ENCODE results near the gene KRTAP5-7. TPM values are rescaled to one million over a fixed set of nuclear protein-coding genes. Genes with fewer than 3 reads are reported as not detected.
A peak's percentile ranks its signal among the peaks of the same experiment; 100 is the strongest.
"Not testable (repeated sequence)": the region's sequence is repeated elsewhere in the genome, so short reads cannot be mapped to it uniquely, and the experiment has no call there.

KRTAP5-7 gene
- total RNA-seq, 3 donors from 2014 or later (not counting 1 experiment from before 2014, with no cell fraction given), result 0.19 to 0.25 TPM; not detected in 1

DNA sequence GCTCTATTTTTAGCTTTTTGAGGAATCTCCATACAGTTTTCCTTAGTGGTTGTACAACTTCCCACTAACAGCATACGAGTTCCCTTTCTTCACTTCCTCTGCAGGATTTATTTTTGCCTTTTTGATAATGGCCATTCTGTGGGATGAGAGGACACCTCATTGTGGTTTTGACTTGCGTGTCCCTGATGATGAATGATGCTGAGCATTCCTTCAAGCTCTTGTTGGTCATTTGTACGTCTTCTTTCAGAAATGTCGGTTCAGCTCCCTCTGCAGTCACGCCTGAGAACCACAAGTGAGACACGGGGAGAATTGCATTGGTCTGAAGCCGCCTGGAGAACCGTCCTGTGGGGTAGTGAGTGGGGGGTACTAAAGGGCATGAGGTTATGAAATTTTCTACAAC, 36.3 kb downstream of the KRTAP5-7 start:
- no peak overlapping the region for H3K27ac ChIP-seq (ENCODE audit: low read length)
- DNase-seq (peak in 1 of 2 donors; percentile 52), ATAC-seq (peak in 1 of 3 donors; percentile 47)
- Mint-ChIP-seq H3K27ac (no peak overlapping the region), H3K36me3 (no peaks in the 10 kb centered on the region), H3K4me3 (no peak overlapping the region), H3K9me3 (no peaks in the 10 kb centered on the region), H3K27me3 (ENCODE audit: low read depth in 2 of 2) (peaks cover 35 to 50% of the 10 kb centered on the region in 2 donors), H3K4me1 (no peaks in the 10 kb centered on the region)
- TF ChIP-seq, protein P1, sequence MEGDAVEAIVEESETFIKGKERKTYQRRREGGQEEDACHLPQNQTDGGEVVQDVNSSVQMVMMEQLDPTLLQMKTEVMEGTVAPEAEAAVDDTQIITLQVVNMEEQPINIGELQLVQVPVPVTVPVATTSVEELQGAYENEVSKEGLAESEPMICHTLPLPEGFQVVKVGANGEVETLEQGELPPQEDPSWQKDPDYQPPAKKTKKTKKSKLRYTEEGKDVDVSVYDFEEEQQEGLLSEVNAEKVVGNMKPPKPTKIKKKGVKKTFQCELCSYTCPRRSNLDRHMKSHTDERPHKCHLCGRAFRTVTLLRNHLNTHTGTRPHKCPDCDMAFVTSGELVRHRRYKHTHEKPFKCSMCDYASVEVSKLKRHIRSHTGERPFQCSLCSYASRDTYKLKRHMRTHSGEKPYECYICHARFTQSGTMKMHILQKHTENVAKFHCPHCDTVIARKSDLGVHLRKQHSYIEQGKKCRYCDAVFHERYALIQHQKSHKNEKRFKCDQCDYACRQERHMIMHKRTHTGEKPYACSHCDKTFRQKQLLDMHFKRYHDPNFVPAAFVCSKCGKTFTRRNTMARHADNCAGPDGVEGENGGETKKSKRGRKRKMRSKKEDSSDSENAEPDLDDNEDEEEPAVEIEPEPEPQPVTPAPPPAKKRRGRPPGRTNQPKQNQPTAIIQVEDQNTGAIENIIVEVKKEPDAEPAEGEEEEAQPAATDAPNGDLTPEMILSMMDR (IDR thresholded peaks at IDR 0.05), result no peak
- no peak overlapping the region for H3K4me3 ChIP-seq (ENCODE audit: low read length)
- no peaks in the 10 kb centered on the region for H3K9me3 ChIP-seq (ENCODE audit: control insufficient read depth, insufficient read depth, low read length)
- 4% methylated on average over 7 of the region's 8 CpGs for WGBS (ENCODE audit: insufficient coverage)
- no peaks in the 10 kb centered on the region for H3K4me1 ChIP-seq (ENCODE audit: control insufficient read depth, insufficient read depth, low read length)
- H3K36me3 ChIP-seq (ENCODE audit: control insufficient read depth, insufficient read depth, low read length), result no peaks in the 10 kb centered on the region
- H3K27me3 ChIP-seq (ENCODE audit: control insufficient read depth, insufficient read depth, low read length), result peaks cover 2% of the 10 kb centered on the region
- intact Hi-C loops (cut with micrococcal nuclease), result no loop called here

DNA sequence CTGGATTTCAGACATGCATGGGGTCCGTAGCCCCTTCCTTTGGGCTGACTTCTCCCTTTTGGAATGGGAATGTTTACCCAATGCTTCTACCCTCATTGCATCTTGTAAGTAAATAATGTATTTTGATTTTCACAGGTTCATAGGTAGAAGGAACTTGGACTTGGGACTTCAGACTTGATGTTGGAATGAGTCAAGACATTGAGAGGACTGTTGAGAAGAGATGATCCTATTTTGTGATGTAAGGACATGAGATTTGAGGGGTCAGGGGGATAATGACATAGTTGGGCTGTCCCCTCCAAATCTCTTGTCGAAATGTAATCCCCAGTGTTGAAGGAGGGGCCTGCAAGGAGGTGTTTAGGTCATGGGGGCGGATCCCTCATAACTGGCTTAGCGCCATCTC, 37.4 kb downstream of the KRTAP5-7 start:
- no peaks in the 10 kb centered on the region for H3K36me3 ChIP-seq (ENCODE audit: control insufficient read depth, insufficient read depth, low read length)
- H3K4me1 ChIP-seq (ENCODE audit: control insufficient read depth, insufficient read depth, low read length), result no peaks in the 10 kb centered on the region
- Mint-ChIP-seq H3K9me3 (no peaks in the 10 kb centered on the region), H3K27me3 (ENCODE audit: low read depth in 2 of 2) (peaks cover 35 to 50% of the 10 kb centered on the region in 2 donors), H3K4me1 (no peaks in the 10 kb centered on the region), H3K36me3 (no peaks in the 10 kb centered on the region), H3K27ac (no peak overlapping the region), H3K4me3 (no peak overlapping the region)
- ATAC-seq (no peak), DNase-seq (no peak)
- H3K27me3 ChIP-seq (ENCODE audit: control insufficient read depth, insufficient read depth, low read length), result peaks cover 2% of the 10 kb centered on the region
- TF ChIP-seq, protein P1 (IDR thresholded peaks at IDR 0.05), result no peak
- WGBS (ENCODE audit: insufficient coverage), result 79% methylated on average over 2 of the region's 4 CpGs
- intact Hi-C loops (cut with micrococcal nuclease), result no loop called here
- no peaks in the 10 kb centered on the region for H3K9me3 ChIP-seq (ENCODE audit: control insufficient read depth, insufficient read depth, low read length)
- no peak overlapping the region for H3K27ac ChIP-seq (ENCODE audit: low read length)
- H3K4me3 ChIP-seq (ENCODE audit: low read length), result no peak overlapping the region

DNA sequence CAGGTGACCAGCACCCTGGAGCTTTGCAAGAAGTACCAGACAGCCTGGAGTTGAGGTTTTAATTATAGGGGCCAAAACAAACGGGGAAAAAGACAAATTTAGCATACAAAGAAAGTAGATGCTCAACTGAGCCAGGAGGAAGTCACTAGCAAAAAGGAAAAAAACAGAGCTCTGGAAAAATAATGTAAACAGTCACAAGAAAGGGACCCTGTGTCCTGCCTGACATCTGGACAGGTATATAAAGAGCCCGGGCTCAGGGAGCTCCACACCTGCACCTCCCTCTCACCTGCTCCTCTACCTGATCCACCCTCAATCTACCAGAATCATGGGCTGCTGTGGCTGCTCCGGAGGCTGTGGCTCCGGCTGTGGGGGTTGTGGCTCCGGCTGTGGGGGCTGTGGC, 38.2 kb downstream of the KRTAP5-7 start, which contains the start of gene KRTAP5-10:
Gene KRTAP5-10 (plus strand): TSS at position 301 of the 400 bp plus-strand sequence. CDS start 25 bp downstream, at position 326.
- 37% methylated on average over 2 of the region's 5 CpGs for WGBS (ENCODE audit: insufficient coverage)
- Histone ChIP-seq H3K9me3 (ENCODE audit: control insufficient read depth, insufficient read depth, low read length) (no peaks in the 10 kb centered on the region), H3K4me1 (ENCODE audit: control insufficient read depth, insufficient read depth, low read length) (no peaks in the 10 kb centered on the region), H3K4me3 (ENCODE audit: low read length) (no peak within 1 kb of the TSS), H3K27me3 (ENCODE audit: control insufficient read depth, insufficient read depth, low read length) (peaks cover 2% of the 10 kb centered on the region), H3K27ac (ENCODE audit: low read length) (no peak within 1 kb of the TSS), H3K36me3 (ENCODE audit: control insufficient read depth, insufficient read depth, low read length) (no peaks in the 10 kb centered on the region)
- Mint-ChIP-seq H3K9me3 (no peaks in the 10 kb centered on the region), H3K27me3 (ENCODE audit: low read depth in 2 of 2) (peaks cover 35 to 50% of the 10 kb centered on the region in 2 donors), H3K36me3 (no peaks in the 10 kb centered on the region), H3K27ac (no peak within 1 kb of the TSS), H3K4me3 (no peak within 1 kb of the TSS), H3K4me1 (no peaks in the 10 kb centered on the region)
- intact Hi-C loops (cut with micrococcal nuclease), result no loop called here
- ATAC-seq (no peak), DNase-seq (no peak)
- TF ChIP-seq, protein P1 (IDR thresholded peaks at IDR 0.05), result no peak

DNA sequence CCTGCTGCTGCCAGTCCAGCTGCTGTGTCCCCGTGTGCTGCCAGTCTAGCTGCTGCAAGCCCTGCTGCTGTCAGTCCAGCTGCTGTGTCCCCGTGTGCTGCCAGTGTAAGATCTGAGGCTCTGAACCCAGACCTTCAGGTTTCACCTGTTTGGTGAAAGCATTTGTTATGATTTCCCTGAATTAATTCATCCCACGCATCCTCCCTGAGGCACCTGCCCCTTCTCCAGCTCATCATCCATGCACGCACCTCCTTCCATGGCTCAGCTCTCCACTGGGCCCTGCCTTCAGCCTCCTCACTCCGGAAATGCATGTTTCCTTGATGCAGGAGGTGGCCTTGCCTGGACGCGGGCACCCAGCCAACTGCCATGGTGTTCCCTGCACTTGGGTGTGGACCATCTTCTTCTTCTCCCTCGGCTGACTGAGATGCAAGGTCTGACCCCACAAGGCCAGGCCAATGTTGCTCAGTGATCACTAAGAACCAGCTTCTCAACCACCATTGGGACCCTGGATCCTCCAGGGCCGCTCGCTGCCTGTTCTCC, 39.1 kb downstream of the KRTAP5-7 start:
- Histone ChIP-seq H3K9me3 (ENCODE audit: control insufficient read depth, insufficient read depth, low read length) (no peaks in the 10 kb centered on the region), H3K27me3 (ENCODE audit: control insufficient read depth, insufficient read depth, low read length) (peaks cover 2% of the 10 kb centered on the region), H3K36me3 (ENCODE audit: control insufficient read depth, insufficient read depth, low read length) (no peaks in the 10 kb centered on the region), H3K4me1 (ENCODE audit: control insufficient read depth, insufficient read depth, low read length) (no peaks in the 10 kb centered on the region), H3K27ac (ENCODE audit: low read length) (no peak overlapping the region), H3K4me3 (ENCODE audit: low read length) (no peak overlapping the region)
- 73% methylated on average over 10 of the region's 10 CpGs for WGBS (ENCODE audit: insufficient coverage)
- Mint-ChIP-seq H3K4me3 (no peak overlapping the region), H3K27me3 (ENCODE audit: low read depth in 2 of 2) (peaks cover 36 to 45% of the 10 kb centered on the region in 2 donors), H3K4me1 (no peaks in the 10 kb centered on the region), H3K36me3 (no peaks in the 10 kb centered on the region), H3K27ac (no peak overlapping the region), H3K9me3 (no peaks in the 10 kb centered on the region)
- no peak for ATAC-seq
- DNase-seq, result no peak
- intact Hi-C loops (cut with micrococcal nuclease), result no loop called here
- TF ChIP-seq, protein P1 (IDR thresholded peaks at IDR 0.05), result no peak

DNA sequence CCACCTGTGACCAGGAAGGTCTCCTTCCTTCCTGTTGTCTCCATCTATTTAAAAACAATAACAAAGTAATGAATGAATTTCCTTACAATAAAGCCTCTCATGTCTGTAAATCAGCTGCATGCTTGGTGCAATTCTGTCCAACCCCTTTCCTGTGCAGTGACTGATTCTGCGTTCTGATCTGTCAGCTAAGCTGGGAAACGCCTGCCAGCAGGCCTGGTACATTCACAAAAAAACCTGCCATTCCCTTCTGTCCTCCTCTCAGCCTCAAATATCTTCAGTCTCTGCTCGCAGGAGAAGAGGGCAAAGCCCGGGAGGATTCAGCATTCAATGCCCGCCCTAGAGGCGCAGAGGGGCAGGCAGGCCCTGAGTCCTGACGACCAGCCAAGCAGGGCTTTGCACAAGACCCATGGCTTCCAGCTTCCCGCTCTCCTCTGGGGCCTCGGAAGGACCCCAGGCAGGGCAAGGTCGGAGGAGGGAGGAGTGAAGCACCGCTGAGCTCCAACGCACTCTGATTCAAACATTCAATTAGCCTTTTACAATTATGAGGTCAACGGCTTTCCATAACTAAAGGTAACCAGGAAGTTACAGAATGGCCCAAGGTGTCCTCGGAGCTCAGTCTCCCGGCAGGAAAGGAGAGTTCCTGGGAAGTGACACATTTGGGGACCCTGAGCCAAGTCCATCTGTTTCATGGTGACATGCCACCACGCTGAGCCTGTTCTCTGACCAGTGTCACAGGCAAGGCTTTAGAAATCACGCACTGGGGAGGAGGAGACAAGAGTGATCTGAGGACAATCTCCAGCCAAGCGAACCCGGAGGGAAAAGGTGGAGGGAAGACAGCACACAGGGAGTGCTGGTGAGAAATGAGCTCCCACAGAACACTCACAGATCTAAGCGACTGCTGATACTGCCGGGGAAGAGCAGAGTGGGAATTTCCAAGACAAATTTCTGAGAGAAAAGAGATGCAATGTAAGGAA, 39.8 kb downstream of the KRTAP5-7 start:
- WGBS (ENCODE audit: insufficient coverage), result 78% methylated on average over 12 of the region's 21 CpGs
- H3K27ac Mint-ChIP-seq; H3K36me3 ChIP-seq (ENCODE audit: control insufficient read depth, insufficient read depth, low read length); H3K9me3 ChIP-seq (ENCODE audit: control insufficient read depth, insufficient read depth, low read length); H3K36me3 Mint-ChIP-seq; H3K4me1 Mint-ChIP-seq; intact Hi-C loops (cut with micrococcal nuclease); H3K27me3 ChIP-seq (ENCODE audit: control insufficient read depth, insufficient read depth, low read length); H3K4me1 ChIP-seq (ENCODE audit: control insufficient read depth, insufficient read depth, low read length); DNase-seq; ATAC-seq; H3K4me3 ChIP-seq (ENCODE audit: low read length); H3K4me3 Mint-ChIP-seq; H3K9me3 Mint-ChIP-seq; H3K27ac ChIP-seq (ENCODE audit: low read length): not testable (repeated sequence)
- peaks cover 30 to 39% of the 10 kb centered on the region in 2 donors for H3K27me3 Mint-ChIP-seq (ENCODE audit: low read depth in 2 of 2)

Measured in natural killer cell (primary cell).